Kidney capillary endothelial cell (primary cell): ENCODE results near the gene SLC7A1.

Experiments used
- DNase-seq: peaks from one replicate; pipeline ENCODE4 v3.0.0-alpha.2; 2018; ENCODE audit warnings: low spot score

SLC7A1 gene

GRCh38 chr13:29583073-29583785 is 12.3 kb downstream of the SLC7A1 start:
- DNase-seq: no peak

DNA sequence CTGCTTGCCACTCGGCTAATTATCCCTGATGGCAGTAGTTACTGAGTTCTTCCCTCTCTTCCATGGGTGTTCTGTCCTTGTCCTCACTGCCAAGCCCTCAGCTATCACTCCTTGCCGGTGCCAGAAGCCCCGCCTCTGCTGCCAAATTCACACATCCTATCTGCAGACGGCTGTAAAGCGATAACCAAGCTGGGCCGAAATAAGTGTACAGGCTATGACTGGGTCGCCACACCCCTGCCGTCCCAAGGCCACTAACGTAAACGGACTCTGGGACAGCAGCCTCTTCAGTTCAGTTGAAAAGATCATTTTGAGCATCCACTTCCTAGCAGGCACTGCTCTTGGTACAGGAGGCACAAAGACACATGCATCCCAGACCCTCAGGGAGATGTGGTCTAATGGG is 13.3 kb downstream of the SLC7A1 start:
- no peak for DNase-seq

- no peak for DNase-seq
Measured at GRCh38 chr13:29581666-29582065, 13.8 kb downstream of the SLC7A1 start.

GRCh38 chr13:29579094-29579493 is 16.4 kb downstream of the SLC7A1 start:
- no peak for DNase-seq

- DNase-seq: no peak
Measured at GRCh38 chr13:29578300-29579085, 17.0 kb downstream of the SLC7A1 start.

- DNase-seq: no peak
Measured at GRCh38 chr13:29577136-29578051, 18.1 kb downstream of the SLC7A1 start.

- DNase-seq: no peak
Measured at GRCh38 chr13:29576581-29576980, 18.9 kb downstream of the SLC7A1 start.

- DNase-seq: no peak
Measured at GRCh38 chr13:29575098-29575497, 20.4 kb downstream of the SLC7A1 start.

DNA sequence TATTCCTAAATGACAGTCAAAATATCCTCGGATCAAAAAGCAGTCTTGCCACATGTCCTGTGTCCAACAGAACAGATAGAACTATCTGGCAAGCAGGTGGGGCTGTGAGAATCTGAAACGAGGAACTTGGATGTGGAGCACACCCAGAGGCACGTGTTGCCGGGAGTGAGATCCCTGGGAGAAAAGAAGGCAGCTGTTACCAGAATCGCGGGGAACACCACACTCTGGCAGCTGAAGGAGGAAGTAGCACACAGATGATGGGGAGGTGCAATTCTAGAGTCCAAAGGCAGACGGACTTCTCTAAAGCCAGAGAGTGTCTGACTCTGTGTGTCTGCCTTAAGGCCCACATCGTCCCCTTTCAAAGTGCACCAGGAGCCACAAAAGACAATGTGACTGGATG is 22.3 kb downstream of the SLC7A1 start:
- DNase-seq: no peak

GRCh38 chr13:29572575-29572974 is 22.9 kb downstream of the SLC7A1 start:
- no peak for DNase-seq

DNA sequence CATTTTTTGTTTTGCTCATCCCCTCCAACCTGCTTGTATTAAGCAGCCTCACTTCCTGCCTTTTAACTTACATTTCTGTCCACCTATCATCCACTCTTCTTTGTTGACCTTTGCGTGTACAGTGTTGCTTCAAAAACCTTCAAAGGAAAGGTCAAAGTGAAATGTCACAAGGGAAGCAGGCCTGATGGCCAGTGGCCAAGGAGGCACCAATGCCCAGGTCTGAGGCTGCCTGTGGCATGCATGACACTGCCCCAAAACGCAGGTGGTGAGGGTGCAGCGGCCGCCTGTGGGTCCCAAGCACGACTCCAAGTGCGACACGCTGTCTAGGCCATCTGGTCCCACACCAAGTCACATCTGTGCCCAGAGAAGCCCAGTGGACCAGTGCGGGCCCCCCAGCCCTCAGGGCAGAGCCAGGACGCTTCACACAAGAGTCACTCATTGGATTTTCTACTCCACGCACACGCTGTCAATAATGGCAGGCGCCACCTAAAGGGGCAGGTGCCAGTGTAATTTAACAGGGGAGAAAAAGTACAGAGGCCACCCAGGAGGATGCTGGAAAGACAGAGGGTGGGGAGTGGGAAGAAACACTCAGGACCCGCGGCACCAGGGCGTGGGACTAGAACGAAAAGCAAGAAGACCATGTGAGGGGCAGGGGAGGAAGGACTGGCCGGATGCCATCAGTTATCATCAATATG is 23.5 kb downstream of the SLC7A1 start:
- no peak for DNase-seq

GRCh38 chr13:29570051-29570654 is 25.3 kb downstream of the SLC7A1 start:
- no peak for DNase-seq

DNA sequence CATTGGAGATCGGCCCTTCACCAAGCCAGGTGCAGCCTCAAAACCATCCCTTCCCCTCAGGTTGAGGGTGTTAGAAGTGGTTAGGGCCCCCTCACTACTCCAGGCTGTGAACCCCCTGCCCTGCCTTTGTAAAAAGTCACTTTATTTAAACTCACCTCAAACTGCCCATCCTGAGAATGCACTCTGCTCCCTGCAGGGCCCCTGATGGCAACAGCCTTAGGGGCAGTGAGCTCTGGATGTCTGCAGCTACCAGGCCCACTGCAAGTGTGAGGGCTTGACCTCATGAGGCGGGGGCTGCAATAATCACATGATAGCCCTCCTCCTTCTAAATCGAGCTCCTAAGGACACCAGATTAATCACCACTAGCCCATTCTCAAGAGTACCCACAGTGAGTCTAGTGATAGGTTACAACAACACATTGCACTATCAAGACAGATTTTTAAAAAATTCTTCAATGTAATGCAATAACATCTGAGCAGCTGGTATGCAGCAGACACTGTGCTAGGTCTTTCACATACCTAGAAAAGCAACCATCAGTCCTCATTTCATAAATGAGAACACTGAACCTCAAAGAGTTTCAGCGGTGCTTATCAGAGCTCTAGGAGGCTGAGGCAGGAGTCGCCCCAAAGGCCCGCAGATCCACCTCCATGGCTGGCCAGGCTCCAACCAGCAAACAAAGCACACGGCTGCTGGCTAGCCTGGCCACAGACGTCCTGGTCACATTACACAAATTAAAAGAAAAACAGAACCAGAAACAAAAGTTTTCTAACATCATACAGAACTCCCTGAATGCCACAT is 26.0 kb downstream of the SLC7A1 start:
- DNase-seq: no peak

DNA sequence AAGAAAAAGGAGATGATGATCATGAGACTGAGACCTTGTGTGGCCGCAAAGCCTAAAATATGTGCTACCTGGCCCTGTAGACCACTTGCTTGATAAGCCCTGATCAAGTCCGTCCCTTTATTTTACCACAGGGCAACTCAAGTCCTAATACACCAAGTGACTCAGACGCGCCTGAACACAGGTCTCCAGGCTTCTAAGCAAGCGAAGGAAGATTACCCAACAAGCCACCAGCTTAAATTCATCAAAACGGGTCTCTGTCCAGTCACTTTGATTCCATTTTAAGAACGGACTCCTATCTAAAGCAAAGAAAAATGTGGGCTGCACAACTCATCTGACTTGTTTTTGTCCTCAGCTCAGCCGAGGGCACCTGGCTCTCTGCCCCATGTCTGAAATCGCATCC is 26.8 kb downstream of the SLC7A1 start:
- no peak for DNase-seq

DNA sequence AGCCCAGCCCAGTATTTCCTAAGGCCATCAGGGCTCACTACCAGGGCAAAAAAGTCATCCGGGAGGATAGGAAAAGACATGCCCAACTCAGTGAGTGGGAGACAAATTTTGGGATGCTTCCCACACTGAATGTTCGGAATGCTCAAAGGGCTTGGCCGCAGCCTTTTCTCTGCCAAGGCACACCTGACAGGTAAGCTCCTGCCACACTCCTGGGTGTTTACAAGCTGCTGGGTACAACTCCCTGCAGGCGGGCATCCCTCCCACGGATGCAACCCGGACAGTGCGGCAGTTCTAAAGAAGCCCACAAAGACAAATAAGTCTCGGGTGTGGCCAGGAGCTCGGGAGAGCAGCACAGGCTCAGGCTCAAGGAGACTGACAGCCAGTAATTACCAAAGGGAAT is 28.1 kb downstream of the SLC7A1 start:
- no peak for DNase-seq

DNA sequence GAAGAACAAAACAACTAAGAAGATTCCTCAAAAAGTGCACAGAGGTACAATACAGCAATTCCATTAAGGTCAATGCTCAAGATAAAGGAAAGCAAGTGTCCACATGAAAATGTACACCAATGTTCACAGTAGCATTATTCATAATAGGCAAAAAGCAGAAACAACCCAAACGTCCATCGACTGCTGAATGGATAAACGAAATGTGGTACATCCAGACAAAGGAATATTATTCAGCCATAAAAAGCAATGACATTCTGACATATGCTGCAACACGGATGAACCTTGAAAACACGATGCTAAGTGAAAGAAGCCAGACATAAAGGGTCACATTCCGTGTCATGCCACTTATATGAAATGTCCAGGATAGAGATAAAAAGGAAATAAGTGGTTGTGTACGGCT is 29.3 kb downstream of the SLC7A1 start:
- DNase-seq: no peak

- DNase-seq: no peak
Measured at GRCh38 chr13:29564818-29565217, 30.7 kb downstream of the SLC7A1 start.

- DNase-seq: no peak
Measured at GRCh38 chr13:29564373-29564772, 31.1 kb downstream of the SLC7A1 start.

GRCh38 chr13:29563941-29564340 is 31.5 kb downstream of the SLC7A1 start:
- DNase-seq: no peak

GRCh38 chr13:29562786-29563438 is 32.6 kb downstream of the SLC7A1 start:
- DNase-seq: no peak
